Mucosa of descending colon (tissue), 3 donors: ENCODE measurements around the gene COPS4. TPM values are rescaled to one million over a fixed set of nuclear protein-coding genes. Genes with fewer than 3 reads are reported as not detected.
"Not testable (repeated sequence)": the region's sequence is repeated elsewhere in the genome, so short reads cannot be mapped to it uniquely, and the experiment has no call there.

Experiments used
- ATAC-seq: fragments of 200-7000 bp; cut with Tn5 transposase; one replicate; pipeline ENCODE4 v1.9.1; 2020; ENCODE audit warnings: mild to moderate bottlenecking, moderate library complexity
- DNase-seq, 3 donors: peaks; one replicate each; pipeline ENCODE4 v3.0.0-alpha.2; 2020
- H3K36me3 ChIP-seq: fragments of 200-600 bp; one replicate; pipeline ENCODE4 v1.8.0; 2021; ENCODE audit warnings: low read depth, mild to moderate bottlenecking
- H3K4me1 ChIP-seq: fragments of 200-600 bp; one replicate; pipeline ENCODE4 v1.8.0; 2021; ENCODE audit warnings: low read depth, mild to moderate bottlenecking
- H3K4me3 ChIP-seq: fragments of 200-600 bp; one replicate; pipeline ENCODE4 v1.8.0; 2021; ENCODE audit warnings: mild to moderate bottlenecking
- H3K9me3 ChIP-seq: fragments of 200-600 bp; one replicate; pipeline ENCODE4 v1.8.0; 2021; ENCODE audit warnings: mild to moderate bottlenecking
- CTCF ChIP-seq: fragments of 200-600 bp; IDR thresholded peaks from one replicate; pipeline ENCODE4 v1.8.0; 2022; ENCODE audit warnings: antibody characterized with exemption, mild to moderate bottlenecking
- intact Hi-C, 2 donors: fragments of 100-400 bp; cut with DNase I in 1 of 2; cut with micrococcal nuclease in 1 of 2; formaldehyde crosslinking; loops; one replicate each; pipeline versions ENCODE4 v1.11.0 to v1.11.1; 2022; cut with DNase I, micrococcal nuclease
- total RNA-seq, 3 donors: library from RNA; stranded (reverse); fragmentation: NEBNext Ultra II Directional in 2 of 3; extraction: Animal tissue kit (Norgen Biotek cat#: 25700) in 2 of 3; gene quantifications; one replicate each; pipeline versions ENCODE4 v1.2.1 to v1.2.4, GENCODE V29; 2021 to 2023
- donor health status: DM: no; HTN: no; CAD: no; lungs with moderate emphysema.
- donor health status: DM: no; HTN: no; CAD: no.
- donor health status: DM: no; HTN: yes; CAD: no.

Gene COPS4
- total RNA-seq, 3 donors from 2014 or later: 16.7 to 26.1 (median 26.0) TPM

GRCh38 chr4:83029688-83030087 is 5.3 kb upstream of the COPS4 start:
- Histone ChIP-seq H3K9me3 (peaks cover 8% of the 10 kb centered on the region), H3K36me3 (no peaks in the 10 kb centered on the region), H3K4me3 (no peak overlapping the region), H3K4me1 (no peaks in the 10 kb centered on the region)
- intact Hi-C loops: no loop called here
- no peak for TF ChIP-seq CTCF
- ATAC-seq: no peak
- no peak for DNase-seq

- H3K4me1 ChIP-seq: peaks cover 15% of the 10 kb centered on the region
- ATAC-seq (no peak), DNase-seq (no peak)
- intact Hi-C loops: no loop called here
- no peaks in the 10 kb centered on the region for H3K36me3 ChIP-seq
- H3K4me3 ChIP-seq: no peak overlapping the region
- no peaks in the 10 kb centered on the region for H3K9me3 ChIP-seq
- no peak for TF ChIP-seq CTCF
These were observed 2.1 kb downstream of the COPS4 start for GRCh38 chr4:83036991-83037665.

- no peak for DNase-seq
- Histone ChIP-seq H3K4me1 (peaks cover 15% of the 10 kb centered on the region), H3K4me3 (no peak overlapping the region), H3K9me3 (no peaks in the 10 kb centered on the region), H3K36me3 (no peaks in the 10 kb centered on the region)
- no peak for TF ChIP-seq CTCF
- ATAC-seq: no peak
- intact Hi-C loops: no loop called here
These were observed 5.3 kb downstream of the COPS4 start for GRCh38 chr4:83040269-83040668.

- H3K4me1 ChIP-seq, ATAC-seq, H3K9me3 ChIP-seq, H3K4me3 ChIP-seq, H3K36me3 ChIP-seq, intact Hi-C loops, DNase-seq: not testable (repeated sequence)
These were observed 8.2 kb downstream of the COPS4 start for GRCh38 chr4:83043157-83043556.

GRCh38 chr4:83043801-83044407 is 8.9 kb downstream of the COPS4 start:
- Histone ChIP-seq H3K36me3 (no peaks in the 10 kb centered on the region), H3K4me1 (no peaks in the 10 kb centered on the region), H3K9me3 (no peaks in the 10 kb centered on the region), H3K4me3 (no peak overlapping the region)
- DNase-seq: no peak
- ATAC-seq: no peak
- TF ChIP-seq CTCF: no peak
- intact Hi-C loops: no loop called here

GRCh38 chr4:83046693-83047473 is 11.9 kb downstream of the COPS4 start:
- TF ChIP-seq CTCF: no peak
- intact Hi-C loops: no loop called here
- DNase-seq: peak in 1 of 3 donors; percentile 35
- Histone ChIP-seq H3K9me3 (no peaks in the 10 kb centered on the region), H3K4me3 (no peak overlapping the region), H3K36me3 (no peaks in the 10 kb centered on the region), H3K4me1 (no peaks in the 10 kb centered on the region)
- peak; percentile 52 for ATAC-seq

GRCh38 chr4:83048781-83049180 is 13.8 kb downstream of the COPS4 start:
- H3K36me3 ChIP-seq, H3K9me3 ChIP-seq, ATAC-seq, H3K4me3 ChIP-seq, H3K4me1 ChIP-seq, DNase-seq, intact Hi-C loops: not testable (repeated sequence)
